Epithelial cell of esophagus (primary cell): Measurements from ENCODE around the gene NFATC1.

Experiments used
- DNase-seq: peaks from one replicate; pipeline ENCODE4 v3.0.0; 2010; ENCODE audit warnings: low read depth
- H3K4me3 ChIP-seq: 2 replicates; pipeline ENCODE4 v1.5.1; 2011; ENCODE audit warnings: mild to moderate bottlenecking, low read length, control low read depth
- TF ChIP-seq, protein P1 (sequence below): IDR thresholded peaks from 2 replicates; pipeline ENCODE4 v1.5.1; 2011; ENCODE audit warnings: low read depth, mild to moderate bottlenecking, low read length, control low read depth, inconsistent platforms; ENCODE audit not compliant: insufficient read depth; ENCODE audit errors: missing control alignments

The NFATC1 gene

DNA sequence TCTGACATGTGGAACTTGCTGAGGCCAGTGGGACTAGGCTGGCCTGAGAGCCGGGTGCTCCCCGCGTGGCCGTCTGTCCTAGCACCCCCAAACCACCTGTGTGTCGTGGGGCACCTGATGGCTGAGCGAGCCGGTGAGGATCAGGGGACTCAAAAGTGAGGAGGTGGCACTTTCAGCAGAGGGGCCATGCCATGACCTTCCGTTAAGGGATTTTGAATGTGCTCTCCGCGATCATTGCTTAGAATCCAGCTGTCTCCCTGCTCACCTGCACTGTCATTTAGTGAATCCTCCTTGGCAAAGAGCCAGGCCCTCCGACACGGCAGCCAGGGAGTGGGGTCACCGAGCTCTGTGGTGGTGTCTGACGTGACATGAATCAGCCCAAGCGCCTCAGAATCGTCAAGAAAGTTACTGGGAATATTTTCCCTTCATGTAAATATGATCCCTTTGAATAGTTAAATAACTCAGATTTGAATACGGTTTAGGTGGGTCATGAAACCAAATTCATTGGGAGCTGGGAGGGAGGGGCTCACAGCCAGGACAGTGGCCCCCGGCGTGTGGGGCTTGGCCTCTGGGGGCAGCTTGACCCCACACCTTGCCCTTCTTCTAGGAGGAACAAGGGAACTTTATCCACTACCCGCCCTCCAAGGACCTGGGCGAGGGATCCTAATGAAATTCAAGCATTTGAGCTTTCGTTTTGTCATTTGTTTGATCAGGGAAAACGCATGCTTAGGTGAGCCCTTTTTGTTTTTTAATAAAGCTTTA lies 9.5 kb downstream of the NFATC1 start:
- no peak for DNase-seq
- H3K4me3 ChIP-seq: no peak overlapping the region
- TF ChIP-seq, protein P1, sequence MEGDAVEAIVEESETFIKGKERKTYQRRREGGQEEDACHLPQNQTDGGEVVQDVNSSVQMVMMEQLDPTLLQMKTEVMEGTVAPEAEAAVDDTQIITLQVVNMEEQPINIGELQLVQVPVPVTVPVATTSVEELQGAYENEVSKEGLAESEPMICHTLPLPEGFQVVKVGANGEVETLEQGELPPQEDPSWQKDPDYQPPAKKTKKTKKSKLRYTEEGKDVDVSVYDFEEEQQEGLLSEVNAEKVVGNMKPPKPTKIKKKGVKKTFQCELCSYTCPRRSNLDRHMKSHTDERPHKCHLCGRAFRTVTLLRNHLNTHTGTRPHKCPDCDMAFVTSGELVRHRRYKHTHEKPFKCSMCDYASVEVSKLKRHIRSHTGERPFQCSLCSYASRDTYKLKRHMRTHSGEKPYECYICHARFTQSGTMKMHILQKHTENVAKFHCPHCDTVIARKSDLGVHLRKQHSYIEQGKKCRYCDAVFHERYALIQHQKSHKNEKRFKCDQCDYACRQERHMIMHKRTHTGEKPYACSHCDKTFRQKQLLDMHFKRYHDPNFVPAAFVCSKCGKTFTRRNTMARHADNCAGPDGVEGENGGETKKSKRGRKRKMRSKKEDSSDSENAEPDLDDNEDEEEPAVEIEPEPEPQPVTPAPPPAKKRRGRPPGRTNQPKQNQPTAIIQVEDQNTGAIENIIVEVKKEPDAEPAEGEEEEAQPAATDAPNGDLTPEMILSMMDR: no peak

DNA sequence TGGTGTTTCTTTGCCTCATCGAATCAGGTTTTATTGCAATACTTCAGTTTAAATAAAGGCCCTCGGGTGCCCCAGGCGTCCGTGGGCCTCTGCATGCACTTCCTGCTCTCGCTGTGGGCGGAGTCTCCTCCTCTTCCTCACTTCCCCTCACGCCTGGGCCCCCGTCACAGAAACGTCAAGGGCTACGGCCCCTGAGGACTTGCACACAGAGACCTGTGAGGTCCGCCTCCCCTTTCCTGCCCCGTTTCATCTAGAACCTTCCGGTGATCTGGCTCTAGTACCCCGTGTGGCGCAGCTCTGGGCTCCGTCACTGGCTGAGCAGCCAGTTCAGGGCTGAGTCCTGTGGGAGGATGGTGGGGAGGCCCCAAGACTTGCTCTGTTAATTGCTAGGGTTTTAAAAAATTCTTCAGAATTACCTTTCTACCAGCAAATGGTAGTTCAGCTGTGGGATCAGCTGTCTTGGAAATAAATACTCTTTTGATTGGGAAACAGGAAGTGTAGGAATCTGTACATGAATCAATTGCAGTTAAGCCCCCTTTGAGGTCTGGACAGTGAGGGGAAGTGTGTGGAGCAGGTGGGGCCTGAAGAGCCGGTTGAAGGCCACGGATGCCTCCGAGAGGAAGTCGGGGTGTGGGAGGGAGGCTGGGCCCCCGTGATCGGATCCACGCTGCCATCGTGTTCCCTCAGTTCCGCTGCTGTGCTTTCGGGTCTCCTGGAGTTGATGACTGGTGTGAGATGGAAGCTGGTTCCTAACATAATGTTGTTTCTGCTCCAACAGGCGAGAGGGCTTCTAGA lies 10.2 kb downstream of the NFATC1 start:
- no peak overlapping the region for H3K4me3 ChIP-seq
- TF ChIP-seq, protein P1: no peak
- no peak for DNase-seq

DNA sequence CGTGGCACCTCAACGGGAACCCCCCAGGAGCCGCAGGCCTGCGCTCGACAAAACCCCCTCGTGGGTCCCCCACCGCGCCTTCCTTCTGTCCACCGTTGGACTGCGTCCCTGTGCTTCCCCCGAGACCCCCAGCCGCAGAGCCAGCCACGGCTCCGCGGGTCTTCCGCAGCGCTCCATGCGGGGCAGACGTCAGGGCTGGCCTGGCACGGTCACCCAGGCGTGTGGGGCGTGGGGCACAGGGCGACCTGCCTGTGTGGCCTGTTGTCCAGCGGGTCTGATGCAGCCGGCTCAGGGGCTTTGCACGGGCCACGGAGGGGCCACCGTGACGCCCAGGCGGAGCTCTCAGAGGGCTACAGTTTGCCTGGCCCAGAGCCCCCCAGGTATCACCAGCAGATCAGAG lies 11.0 kb downstream of the NFATC1 start:
- H3K4me3 ChIP-seq: no peak overlapping the region
- DNase-seq: no peak
- TF ChIP-seq, protein P1: no peak

DNA sequence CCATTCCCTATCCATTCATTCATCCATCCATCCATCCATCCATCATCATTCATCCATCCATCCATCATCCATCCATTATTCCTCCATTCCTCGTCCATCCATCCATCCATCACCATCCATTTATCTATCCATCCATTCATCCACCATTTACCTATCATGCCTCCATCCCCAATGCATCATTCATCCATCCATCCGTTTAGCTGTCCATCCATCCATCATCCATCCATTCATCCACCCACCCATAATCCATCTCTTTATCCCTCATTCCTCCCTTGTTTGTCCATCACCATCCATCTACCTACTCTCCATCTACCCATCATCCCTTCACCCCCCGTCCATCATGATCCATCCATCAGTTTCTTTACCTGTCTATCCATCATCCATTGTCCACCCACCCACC lies 13.6 kb downstream of the NFATC1 start:
- DNase-seq: no peak
- TF ChIP-seq, protein P1: no peak
- no peak overlapping the region for H3K4me3 ChIP-seq

DNA sequence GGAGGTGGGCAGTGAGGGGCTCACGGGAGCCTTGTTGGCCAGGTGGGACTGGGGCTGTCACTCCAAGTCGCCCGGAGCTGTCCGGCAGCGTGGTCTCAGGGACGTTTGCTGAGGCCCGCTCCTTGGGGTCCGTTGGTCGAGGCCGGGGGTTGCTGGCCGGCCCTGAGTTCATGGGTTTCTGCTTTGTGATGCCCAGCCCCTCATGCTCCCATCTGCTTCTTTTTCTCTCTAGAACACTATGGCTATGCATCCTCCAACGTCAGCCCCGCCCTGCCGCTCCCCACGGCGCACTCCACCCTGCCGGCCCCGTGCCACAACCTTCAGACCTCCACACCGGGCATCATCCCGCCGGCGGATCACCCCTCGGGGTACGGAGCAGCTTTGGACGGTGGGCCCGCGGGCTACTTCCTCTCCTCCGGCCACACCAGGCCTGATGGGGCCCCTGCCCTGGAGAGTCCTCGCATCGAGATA lies 14.5 kb downstream of the NFATC1 start:
- no peak for DNase-seq
- TF ChIP-seq, protein P1: no peak
- no peak overlapping the region for H3K4me3 ChIP-seq

DNA sequence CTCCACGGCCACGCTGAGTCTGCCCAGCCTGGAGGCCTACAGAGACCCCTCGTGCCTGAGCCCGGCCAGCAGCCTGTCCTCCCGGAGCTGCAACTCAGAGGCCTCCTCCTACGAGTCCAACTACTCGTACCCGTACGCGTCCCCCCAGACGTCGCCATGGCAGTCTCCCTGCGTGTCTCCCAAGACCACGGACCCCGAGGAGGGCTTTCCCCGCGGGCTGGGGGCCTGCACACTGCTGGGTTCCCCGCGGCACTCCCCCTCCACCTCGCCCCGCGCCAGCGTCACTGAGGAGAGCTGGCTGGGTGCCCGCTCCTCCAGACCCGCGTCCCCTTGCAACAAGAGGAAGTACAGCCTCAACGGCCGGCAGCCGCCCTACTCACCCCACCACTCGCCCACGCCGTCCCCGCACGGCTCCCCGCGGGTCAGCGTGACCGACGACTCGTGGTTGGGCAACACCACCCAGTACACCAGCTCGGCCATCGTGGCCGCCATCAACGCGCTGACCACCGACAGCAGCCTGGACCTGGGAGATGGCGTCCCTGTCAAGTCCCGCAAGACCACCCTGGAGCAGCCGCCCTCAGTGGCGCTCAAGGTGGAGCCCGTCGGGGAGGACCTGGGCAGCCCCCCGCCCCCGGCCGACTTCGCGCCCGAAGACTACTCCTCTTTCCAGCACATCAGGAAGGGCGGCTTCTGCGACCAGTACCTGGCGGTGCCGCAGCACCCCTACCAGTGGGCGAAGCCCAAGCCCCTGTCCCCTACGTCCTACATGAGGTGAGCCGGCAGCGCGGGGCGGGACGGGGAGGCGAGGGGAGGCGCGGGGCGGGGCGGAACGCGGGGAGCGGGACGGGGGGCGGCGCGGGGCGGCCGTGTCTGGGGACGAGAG lies 15.2 kb downstream of the NFATC1 start:
- TF ChIP-seq, protein P1: no peak
- DNase-seq: no peak
- H3K4me3 ChIP-seq: no peak overlapping the region
